ENCODE results near the gene SLBP. TPM values are rescaled to one million over a fixed set of nuclear protein-coding genes. Genes with fewer than 3 reads are reported as not detected.

SLBP gene
- total RNA-seq, 1 experiment from 2014 or later = 98.3 TPM

GRCh38 chr4:1752284-1753041 is 40.3 kb upstream of the SLBP start:
- ChIA-PET POLR2A (ENCODE audit: unreplicated experiment) (no interaction called here), CTCF (no interaction called here)
- H2AFZ ChIP-seq (ENCODE audit: low read length) = no peak overlapping the region
- H3K9ac ChIP-seq (ENCODE audit: low read length) = no peak overlapping the region
- no peaks in the 10 kb centered on the region for H3K9me2 ChIP-seq (replicated peaks; ENCODE audit: low read length)
- intact Hi-C loops (cut with micrococcal nuclease) = no loop called here
- BruUV-seq (replicated peaks) = no TSS peak
- H3K4me2 ChIP-seq (ENCODE audit: low read length) = no peak overlapping the region
- H3F3A ChIP-seq (ENCODE audit: low read length, unreplicated experiment) = no peaks in the 10 kb centered on the region
- no peak overlapping the region for H3K4me3 ChIP-seq (ENCODE audit: low read length)
- no peaks in the 10 kb centered on the region for H3K36me3 ChIP-seq (ENCODE audit: low read depth, low read length)
- no peaks in the 10 kb centered on the region for H3K27me3 ChIP-seq (ENCODE audit: low read length)
- H3K27ac ChIP-seq (ENCODE audit: low read length) = no peak overlapping the region
- ATAC-seq (no peak), DNase-seq (no peak)
- no peak for TF ChIP-seq EZH2 (IDR thresholded peaks at IDR 0.05; ENCODE audit: low read length, unreplicated experiment)
- TF ChIP-seq CTCF (conservative IDR thresholded peaks at IDR 0.05; ENCODE audit: low read depth, low read length) = no peak
- TF ChIP-seq EZH2phosphoT487 (IDR thresholded peaks at IDR 0.05; ENCODE audit: borderline replicate concordance, low read length) = no peak
- no peaks in the 10 kb centered on the region for H3K9me3 ChIP-seq (ENCODE audit: low read length)
- H3K4me1 ChIP-seq (ENCODE audit: insufficient read depth, low read length) = no peaks in the 10 kb centered on the region
- H4K20me1 ChIP-seq (ENCODE audit: low read length) = no peaks in the 10 kb centered on the region
- H3K79me2 ChIP-seq (ENCODE audit: low read length) = no peaks in the 10 kb centered on the region

GRCh38 chr4:1751919-1752283 is 39.8 kb upstream of the SLBP start:
- CTCF ChIA-PET = no interaction called here
- no peak for DNase-seq
- Histone ChIP-seq H3K4me2 (ENCODE audit: low read length) (no peak overlapping the region), H3K9ac (ENCODE audit: low read length) (no peak overlapping the region), H3K27ac (ENCODE audit: low read length) (no peak overlapping the region), H3K79me2 (ENCODE audit: low read length) (no peaks in the 10 kb centered on the region), H3F3A (ENCODE audit: low read length, unreplicated experiment) (no peaks in the 10 kb centered on the region), H3K4me1 (ENCODE audit: insufficient read depth, low read length) (no peaks in the 10 kb centered on the region), H3K27me3 (ENCODE audit: low read length) (no peaks in the 10 kb centered on the region), H4K20me1 (ENCODE audit: low read length) (no peaks in the 10 kb centered on the region), H2AFZ (ENCODE audit: low read length) (no peak overlapping the region), H3K36me3 (ENCODE audit: low read depth, low read length) (no peaks in the 10 kb centered on the region), H3K4me3 (ENCODE audit: low read length) (no peak overlapping the region), H3K9me2 (replicated peaks; ENCODE audit: low read length) (no peaks in the 10 kb centered on the region), H3K9me3 (ENCODE audit: low read length) (no peaks in the 10 kb centered on the region)
- BruUV-seq (replicated peaks) = no TSS peak
- ATAC-seq = no peak
- POLR2A ChIA-PET (ENCODE audit: unreplicated experiment) = no interaction called here
- intact Hi-C loops (cut with micrococcal nuclease) = no loop called here
- no peak for TF ChIP-seq CTCF (conservative IDR thresholded peaks at IDR 0.05; ENCODE audit: low read depth, low read length)
- TF ChIP-seq EZH2phosphoT487 (IDR thresholded peaks at IDR 0.05; ENCODE audit: borderline replicate concordance, low read length) = no peak
- TF ChIP-seq EZH2 (IDR thresholded peaks at IDR 0.05; ENCODE audit: low read length, unreplicated experiment) = no peak

GRCh38 chr4:1751155-1751918 is 39.2 kb upstream of the SLBP start:
- Histone ChIP-seq H3K9ac (ENCODE audit: low read length) (no peak overlapping the region), H3K9me2 (replicated peaks; ENCODE audit: low read length) (no peaks in the 10 kb centered on the region), H3K4me3 (ENCODE audit: low read length) (no peak overlapping the region), H3K9me3 (ENCODE audit: low read length) (no peaks in the 10 kb centered on the region), H3K4me2 (ENCODE audit: low read length) (no peak overlapping the region), H3K4me1 (ENCODE audit: insufficient read depth, low read length) (no peaks in the 10 kb centered on the region), H3K27me3 (ENCODE audit: low read length) (no peaks in the 10 kb centered on the region), H3F3A (ENCODE audit: low read length, unreplicated experiment) (no peaks in the 10 kb centered on the region), H3K27ac (ENCODE audit: low read length) (no peak overlapping the region), H4K20me1 (ENCODE audit: low read length) (no peaks in the 10 kb centered on the region), H3K36me3 (ENCODE audit: low read depth, low read length) (no peaks in the 10 kb centered on the region), H3K79me2 (ENCODE audit: low read length) (no peaks in the 10 kb centered on the region), H2AFZ (ENCODE audit: low read length) (no peak overlapping the region)
- DNase-seq = no peak
- intact Hi-C loops (cut with micrococcal nuclease) = no loop called here
- no peak for ATAC-seq
- CTCF ChIA-PET = no interaction called here
- POLR2A ChIA-PET (ENCODE audit: unreplicated experiment) = no interaction called here
- TF ChIP-seq CTCF (conservative IDR thresholded peaks at IDR 0.05; ENCODE audit: low read depth, low read length) (no peak), EZH2phosphoT487 (IDR thresholded peaks at IDR 0.05; ENCODE audit: borderline replicate concordance, low read length) (no peak), EZH2 (IDR thresholded peaks at IDR 0.05; ENCODE audit: low read length, unreplicated experiment) (no peak)
- BruUV-seq (replicated peaks) = no TSS peak
